SKM-1 (cell line): ENCODE data around the gene CNPY1.

Experiments
- DNase-seq: peaks from one replicate; lab custom pipeline; 2025; ENCODE audit not compliant: unreplicated experiment; lab: John Stamatoyannopoulos, UW

The CNPY1 gene

GRCh38 chr7:155514296-155514695, 32.1 kb downstream of the CNPY1 start:
- no peak for DNase-seq

- DNase-seq = no peak
Observed at GRCh38 chr7:155513543-155514285, 32.6 kb downstream of the CNPY1 start.

DNA sequence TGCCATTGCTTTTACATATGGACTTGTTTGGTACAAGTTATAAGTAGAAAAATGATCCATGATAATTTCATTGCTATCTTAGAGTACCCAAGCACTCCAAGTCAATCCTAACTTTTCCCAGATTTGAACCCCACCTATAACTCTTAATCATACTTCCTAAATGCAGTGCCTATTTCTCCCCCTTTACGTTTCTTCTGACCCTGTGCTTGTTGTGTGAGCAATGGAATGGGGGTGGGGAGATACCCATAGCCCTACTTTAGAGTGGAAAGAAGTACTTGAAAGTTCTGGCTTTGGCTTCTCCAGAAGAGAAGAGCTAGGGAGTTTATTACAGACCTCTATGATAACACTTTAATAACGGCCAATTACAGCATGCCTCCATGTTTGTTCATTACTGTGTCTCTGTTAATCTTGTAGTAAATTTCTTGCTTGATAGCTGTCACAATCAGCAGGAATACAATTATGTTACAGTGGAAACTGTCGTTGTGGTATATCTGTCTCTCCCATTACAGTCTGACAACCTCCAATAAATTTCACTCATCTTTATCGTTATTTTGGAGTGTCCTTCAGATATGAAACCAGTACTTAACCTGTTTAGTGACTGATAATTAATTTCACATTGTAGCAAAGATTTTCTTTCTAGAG, 34.0 kb downstream of the CNPY1 start:
- no peak for DNase-seq

DNA sequence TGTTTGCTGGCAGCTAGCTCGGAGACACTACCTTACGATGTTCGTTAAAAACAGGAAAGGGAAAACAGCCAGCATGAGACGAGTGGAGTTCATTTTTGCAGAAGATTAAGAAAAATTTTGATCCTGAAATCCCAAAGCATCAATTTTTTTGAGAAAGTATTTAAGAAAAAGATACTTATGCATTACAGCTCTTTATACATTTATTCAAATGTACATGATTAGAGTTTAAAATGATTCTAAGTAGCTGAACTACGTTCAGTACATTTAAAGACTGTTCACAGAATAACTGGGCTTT, 34.7 kb downstream of the CNPY1 start:
- DNase-seq = no peak

DNA sequence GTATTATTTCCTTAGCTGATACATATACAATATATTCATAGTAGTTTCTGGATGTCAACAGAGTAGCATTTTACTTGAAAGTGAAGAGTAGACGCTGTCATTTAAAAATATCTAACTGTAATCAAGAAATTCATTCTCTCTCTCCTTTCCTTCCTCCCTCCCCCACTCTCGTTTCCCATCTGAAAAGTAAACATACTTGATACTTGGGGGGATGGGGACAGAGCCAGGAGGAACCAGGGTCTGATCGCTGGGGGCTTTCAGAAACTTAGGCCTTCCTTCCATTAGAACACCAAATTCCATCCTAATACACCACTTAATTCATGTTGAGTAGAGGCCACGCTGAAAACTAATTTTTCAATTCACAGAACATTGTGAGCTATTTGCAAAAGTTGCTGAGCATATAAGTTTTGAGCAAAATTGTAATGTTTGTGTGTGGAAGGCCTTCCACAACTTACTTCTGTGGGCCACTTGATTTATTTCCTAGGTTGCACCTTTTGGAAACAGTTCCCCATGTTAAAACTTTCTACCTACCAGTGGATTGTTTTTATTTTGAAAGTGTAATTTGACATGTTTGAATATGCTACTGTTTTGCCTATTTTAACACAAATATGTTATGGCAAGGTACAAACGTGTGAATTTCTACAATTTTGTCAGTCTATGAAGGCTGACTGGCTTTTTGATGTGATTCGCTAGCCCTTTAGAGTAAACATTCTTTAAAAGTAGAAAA, 35.2 kb downstream of the CNPY1 start:
- DNase-seq = no peak

GRCh38 chr7:155509725-155510551, 36.4 kb downstream of the CNPY1 start:
- no peak for DNase-seq

DNA sequence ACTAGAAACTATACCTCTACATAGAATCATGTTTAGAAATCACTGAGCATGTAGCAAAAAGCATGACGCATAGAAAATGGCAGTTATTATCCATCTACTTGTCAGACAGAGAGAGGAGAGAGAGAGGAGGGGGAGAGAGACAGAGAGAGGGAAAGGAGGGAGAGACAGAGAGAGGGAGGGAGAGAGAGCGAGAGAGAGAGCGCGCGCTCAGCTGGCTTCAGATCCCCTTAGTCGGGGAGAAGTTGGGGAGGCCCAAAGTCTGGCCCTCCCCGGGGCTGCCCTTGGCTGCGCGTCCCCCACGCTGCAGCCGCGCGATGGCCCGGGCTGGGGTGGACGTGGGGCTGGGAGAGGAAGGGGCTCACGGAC, 37.0 kb downstream of the CNPY1 start:
- DNase-seq = no peak

- DNase-seq = no peak
Observed at GRCh38 chr7:155508376-155509358, 37.7 kb downstream of the CNPY1 start.

- DNase-seq = no peak
Observed at GRCh38 chr7:155507576-155507975, 38.8 kb downstream of the CNPY1 start.

DNA sequence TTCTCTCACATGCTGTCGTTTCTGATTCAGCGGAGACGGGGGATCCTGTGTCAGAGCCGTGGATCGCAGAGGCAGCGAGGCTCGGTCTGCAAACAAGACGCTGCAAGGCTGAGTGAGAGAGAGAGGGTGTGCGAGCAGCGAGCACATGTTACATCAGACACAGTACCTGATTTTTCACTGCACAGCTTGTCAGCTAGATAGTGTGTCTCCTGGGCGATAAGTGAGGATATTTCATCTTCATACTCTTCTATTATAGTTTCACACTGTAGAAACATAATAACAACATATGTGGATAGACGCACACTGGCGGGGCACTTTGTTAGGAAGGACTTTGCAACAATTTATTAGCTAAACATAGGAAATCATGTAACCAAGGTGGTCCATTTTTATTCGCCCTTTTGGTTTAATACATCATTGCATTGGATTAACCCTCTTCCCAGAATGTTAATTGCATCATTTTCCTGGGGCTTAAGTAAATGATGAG, 39.5 kb downstream of the CNPY1 start:
- DNase-seq = no peak

GRCh38 chr7:155505422-155505793, 41.0 kb downstream of the CNPY1 start:
- no peak for DNase-seq

GRCh38 chr7:155497149-155497901, 49.0 kb downstream of the CNPY1 start:
- no peak for DNase-seq

- no peak for DNase-seq
Observed at GRCh38 chr7:155496267-155497005, 49.9 kb downstream of the CNPY1 start.

DNA sequence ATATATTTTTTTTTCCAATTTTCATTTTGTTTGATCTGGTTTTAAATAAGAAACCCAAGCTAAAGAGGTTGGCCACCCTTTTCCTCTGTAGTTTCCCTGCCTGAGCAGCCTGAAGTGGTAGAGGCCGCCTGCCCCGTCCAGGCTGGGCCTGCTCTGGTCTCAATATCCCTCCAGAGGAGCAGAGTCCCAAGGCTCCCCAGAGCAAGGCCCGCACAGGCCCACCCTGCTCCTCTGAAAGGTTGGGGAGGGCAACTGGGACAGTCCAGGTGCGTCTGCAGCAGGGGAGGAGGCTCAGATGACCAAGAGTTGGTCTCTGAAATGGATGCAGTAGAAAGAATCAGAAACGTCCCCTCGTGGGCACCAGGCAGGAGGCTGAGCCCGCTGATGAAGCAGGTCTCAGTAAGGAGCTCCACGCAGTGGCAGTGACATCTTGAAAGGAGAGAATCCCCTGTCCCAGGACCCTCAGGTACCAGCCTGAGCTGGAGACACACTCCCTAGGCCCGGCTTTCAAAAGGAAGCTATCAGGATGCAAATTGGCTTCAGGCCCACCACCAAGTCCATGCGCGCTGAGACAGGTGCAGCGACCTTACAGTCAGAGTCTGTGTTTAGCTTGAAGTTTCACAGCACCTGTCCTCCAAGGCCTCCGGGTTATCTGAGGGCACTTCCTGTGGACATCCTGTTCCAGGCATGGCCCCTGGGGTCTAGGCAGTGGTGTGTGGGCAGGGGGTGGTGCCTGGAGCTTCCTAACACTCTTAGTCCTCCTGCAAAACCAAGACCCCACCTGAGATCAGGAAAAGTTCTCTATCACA, 50.7 kb downstream of the CNPY1 start:
- DNase-seq = no peak

- DNase-seq = no peak
Observed at GRCh38 chr7:155494551-155494950, 51.8 kb downstream of the CNPY1 start.

DNA sequence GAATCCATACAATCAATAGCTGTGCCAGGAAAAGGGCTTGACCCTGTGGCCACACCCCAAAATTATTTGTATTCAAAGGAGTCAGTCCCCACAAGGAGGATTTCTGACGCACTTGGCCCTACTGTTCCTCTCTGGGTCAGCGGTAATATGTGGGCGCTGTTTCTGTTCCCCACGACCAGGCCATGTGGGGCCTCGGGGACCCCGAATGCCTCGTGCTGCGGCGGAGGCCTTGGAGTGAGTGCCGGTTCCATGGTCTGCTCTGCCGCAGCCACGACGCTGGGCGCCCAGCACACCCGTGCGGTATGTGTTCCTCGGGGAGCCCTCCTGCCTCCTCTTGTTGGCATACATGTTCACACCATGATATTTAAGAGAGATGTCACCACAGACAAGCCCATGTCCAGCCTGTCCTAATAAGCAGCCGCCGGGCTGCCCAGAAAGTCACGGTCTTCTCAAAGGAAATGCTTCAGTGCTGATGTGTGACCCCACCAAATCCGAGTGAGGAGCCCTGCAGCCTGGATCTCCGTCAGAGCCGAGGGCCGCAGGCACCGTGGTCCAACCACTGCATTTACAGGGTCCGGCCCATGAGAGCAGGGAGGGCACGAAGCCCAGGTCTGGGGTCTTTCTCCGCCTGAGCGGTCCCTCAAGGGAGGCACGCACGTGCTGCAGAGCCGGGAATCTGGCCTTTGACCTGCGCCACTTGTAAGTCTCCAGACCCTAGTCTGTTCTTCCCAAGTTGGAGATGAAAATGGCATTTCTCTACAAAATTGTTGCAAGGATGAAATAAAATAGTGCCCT, 52.4 kb downstream of the CNPY1 start:
- DNase-seq = no peak

DNA sequence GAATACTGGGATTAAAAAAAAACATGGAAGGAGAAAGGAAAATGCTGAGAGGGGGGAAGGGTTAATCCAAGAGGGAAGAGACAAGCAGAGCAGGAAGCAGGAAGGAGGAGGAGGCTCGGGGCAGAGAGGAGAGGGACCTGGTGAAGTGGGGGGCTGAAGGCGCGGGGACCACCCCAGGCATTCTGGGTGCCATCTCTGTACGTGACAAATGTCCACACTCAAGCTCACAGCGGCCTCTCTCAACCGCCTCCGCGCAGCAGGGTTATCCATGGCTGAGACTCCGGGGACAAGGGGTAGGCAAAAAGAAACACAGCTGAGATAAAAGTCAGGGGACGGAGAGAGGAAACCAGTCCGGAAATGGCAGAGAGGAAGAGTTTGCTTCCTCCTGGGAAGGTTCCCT, 54.5 kb downstream of the CNPY1 start:
- no peak for DNase-seq
